Neutrophil (primary cell): Measurements from ENCODE around the gene CHTF18.

Experiments
- H3K27ac ChIP-seq: fragments of 200-600 bp; sonication (generic); 2 replicates; pipeline ENCODE4 v1.5.1; 2016; ENCODE audit warnings: mild to moderate bottlenecking, moderate library complexity
- H3K27me3 ChIP-seq: fragments of 200-600 bp; sonication (generic); 2 replicates; pipeline ENCODE4 v1.6.0; 2016; ENCODE audit warnings: mild to moderate bottlenecking
- H3K36me3 ChIP-seq: fragments of 200-600 bp; sonication (generic); 2 replicates; pipeline ENCODE4 v1.5.1; 2017
- H3K4me1 ChIP-seq, 2 experiments: fragments of 200-600 bp in 1 of 2; sonication (generic) in 1 of 2; 1 replicate in 1 of 2; 2 replicates in 1 of 2; pipeline versions ENCODE4 v1.5.1 to v1.6.1; 2013 to 2016; ENCODE audit warnings: low read depth in 1 of 2, low read length in 1 of 2, mild to moderate bottlenecking in 1 of 2, moderate library complexity in 1 of 2; ENCODE audit not compliant: control insufficient read depth in 1 of 2, insufficient read depth in 1 of 2
- H3K4me3 ChIP-seq, 2 experiments: fragments of 200-600 bp in 1 of 2; sonication (generic) in 1 of 2; 1 replicate in 1 of 2; 2 replicates in 1 of 2; pipeline ENCODE4 v1.5.1; 2013 to 2016; ENCODE audit warnings: low read depth in 1 of 2, low read length in 1 of 2, mild to moderate bottlenecking in 1 of 2, moderate library complexity in 1 of 2
- H3K9me3 ChIP-seq: fragments of 200-600 bp; sonication (generic); 2 replicates; pipeline ENCODE4 v1.5.1; 2016
- TF ChIP-seq, protein P1 (sequence below): fragments of 200-600 bp; sonication (generic); IDR thresholded peaks from 2 replicates; pipeline ENCODE4 v1.5.1; 2016; ENCODE audit warnings: antibody characterized with exemption

The CHTF18 gene

DNA sequence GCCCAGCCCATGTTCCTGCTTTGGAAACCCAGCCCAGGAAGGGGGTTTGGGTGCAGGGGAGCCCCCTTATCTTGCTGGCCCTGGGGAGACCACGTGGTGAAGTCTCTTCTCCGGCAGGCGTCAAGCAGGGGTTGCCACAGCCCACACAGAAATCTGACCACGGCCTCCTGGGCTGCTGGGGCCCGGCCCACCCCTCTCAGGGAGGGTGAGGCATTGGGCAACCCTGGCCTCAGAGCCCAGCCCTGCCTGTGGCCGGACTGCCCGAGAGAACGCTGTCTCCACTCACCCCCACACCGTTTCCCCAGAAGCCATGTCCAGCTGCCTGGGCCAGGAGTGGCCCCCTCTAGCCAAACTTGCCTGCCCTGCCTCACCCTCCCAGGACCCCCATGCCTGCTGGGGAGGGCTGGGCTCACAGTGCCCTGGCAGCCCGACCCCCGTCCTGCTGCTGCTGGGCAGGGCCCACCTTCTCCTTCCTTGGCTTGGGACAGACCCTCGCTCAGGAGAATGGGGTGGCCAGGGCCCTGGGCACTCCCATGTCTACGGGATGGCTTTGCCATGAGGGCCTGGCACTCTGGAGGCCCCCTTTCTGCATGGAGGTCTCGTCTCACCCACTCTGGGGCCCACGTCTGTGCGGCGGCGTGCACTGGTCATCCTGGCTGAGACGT lies 6.9 kb upstream of the CHTF18 start:
- no peaks in the 10 kb centered on the region for H3K4me1 ChIP-seq
- peaks cover 56% of the 10 kb centered on the region for H3K27me3 ChIP-seq
- H3K36me3 ChIP-seq, result peaks cover 18% of the 10 kb centered on the region
- no peaks in the 10 kb centered on the region for H3K9me3 ChIP-seq
- no peak overlapping the region for H3K27ac ChIP-seq
- no peak overlapping the region for H3K4me3 ChIP-seq
- TF ChIP-seq, protein P1, sequence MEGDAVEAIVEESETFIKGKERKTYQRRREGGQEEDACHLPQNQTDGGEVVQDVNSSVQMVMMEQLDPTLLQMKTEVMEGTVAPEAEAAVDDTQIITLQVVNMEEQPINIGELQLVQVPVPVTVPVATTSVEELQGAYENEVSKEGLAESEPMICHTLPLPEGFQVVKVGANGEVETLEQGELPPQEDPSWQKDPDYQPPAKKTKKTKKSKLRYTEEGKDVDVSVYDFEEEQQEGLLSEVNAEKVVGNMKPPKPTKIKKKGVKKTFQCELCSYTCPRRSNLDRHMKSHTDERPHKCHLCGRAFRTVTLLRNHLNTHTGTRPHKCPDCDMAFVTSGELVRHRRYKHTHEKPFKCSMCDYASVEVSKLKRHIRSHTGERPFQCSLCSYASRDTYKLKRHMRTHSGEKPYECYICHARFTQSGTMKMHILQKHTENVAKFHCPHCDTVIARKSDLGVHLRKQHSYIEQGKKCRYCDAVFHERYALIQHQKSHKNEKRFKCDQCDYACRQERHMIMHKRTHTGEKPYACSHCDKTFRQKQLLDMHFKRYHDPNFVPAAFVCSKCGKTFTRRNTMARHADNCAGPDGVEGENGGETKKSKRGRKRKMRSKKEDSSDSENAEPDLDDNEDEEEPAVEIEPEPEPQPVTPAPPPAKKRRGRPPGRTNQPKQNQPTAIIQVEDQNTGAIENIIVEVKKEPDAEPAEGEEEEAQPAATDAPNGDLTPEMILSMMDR, result no peak

DNA sequence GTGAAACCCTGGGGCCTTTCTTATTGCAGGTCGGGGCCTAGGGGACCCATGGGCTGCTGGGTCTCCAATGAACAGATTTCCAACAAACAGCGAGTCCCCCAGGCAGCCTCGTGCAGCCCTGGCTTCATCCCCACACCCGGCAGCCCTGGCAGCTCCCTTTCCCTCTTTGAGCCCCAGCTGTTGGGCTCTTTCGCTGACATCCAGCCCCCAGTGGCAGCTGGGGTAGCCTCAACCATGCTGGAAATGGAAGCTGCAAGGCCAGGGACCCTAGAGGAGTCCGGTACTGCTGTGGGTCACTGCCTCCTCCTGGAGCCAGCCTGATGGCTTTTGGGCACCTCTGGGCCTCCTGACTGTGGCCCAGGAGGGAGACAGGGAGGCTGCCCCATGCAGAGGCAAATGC lies 6.2 kb upstream of the CHTF18 start:
- Histone ChIP-seq H3K36me3 (peaks cover 25% of the 10 kb centered on the region), H3K27me3 (peaks cover 48% of the 10 kb centered on the region), H3K4me3 (no peak overlapping the region), H3K27ac (no peak overlapping the region), H3K9me3 (no peaks in the 10 kb centered on the region), H3K4me1 (peaks cover 3 to 4% of the 10 kb centered on the region in 2 experiments)
- TF ChIP-seq, protein P1, result no peak

DNA sequence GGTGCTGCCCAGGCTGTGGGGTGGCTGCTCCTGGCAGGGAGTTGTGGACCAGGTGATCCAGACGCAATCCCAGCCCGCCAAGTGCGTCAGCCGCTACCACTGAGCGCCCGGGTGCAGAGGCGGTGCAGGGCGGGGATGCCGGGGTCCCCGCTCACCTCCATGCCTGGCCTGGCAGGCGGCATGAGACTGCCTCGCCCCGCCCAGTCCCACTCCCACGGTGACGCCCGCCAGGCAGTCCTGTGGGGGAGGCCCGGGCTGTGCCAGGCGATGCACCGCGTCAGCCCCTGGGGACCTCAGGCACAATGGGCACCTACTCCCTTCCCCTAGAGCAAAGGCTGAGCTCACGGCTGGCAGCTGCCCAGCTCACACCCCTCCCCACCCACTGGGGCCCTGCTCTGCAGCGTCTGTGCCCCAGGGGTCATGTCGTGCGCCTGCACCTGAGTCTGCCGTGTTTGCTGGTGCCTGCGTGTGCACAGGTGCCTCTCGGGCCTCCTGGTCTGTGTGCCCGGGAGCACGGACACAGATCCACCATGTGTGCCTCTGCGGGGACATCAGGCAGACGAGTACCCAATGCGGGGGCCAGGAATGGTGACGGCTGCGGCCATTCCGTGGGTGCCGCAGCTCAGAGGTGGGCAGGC lies 5.5 kb upstream of the CHTF18 start:
- Histone ChIP-seq H3K4me1 (peaks cover 10 to 11% of the 10 kb centered on the region in 2 experiments), H3K9me3 (no peaks in the 10 kb centered on the region), H3K4me3 (no peak overlapping the region), H3K27ac (no peak overlapping the region), H3K36me3 (peaks cover 25% of the 10 kb centered on the region), H3K27me3 (peaks cover 42% of the 10 kb centered on the region)
- TF ChIP-seq, protein P1, result no peak

DNA sequence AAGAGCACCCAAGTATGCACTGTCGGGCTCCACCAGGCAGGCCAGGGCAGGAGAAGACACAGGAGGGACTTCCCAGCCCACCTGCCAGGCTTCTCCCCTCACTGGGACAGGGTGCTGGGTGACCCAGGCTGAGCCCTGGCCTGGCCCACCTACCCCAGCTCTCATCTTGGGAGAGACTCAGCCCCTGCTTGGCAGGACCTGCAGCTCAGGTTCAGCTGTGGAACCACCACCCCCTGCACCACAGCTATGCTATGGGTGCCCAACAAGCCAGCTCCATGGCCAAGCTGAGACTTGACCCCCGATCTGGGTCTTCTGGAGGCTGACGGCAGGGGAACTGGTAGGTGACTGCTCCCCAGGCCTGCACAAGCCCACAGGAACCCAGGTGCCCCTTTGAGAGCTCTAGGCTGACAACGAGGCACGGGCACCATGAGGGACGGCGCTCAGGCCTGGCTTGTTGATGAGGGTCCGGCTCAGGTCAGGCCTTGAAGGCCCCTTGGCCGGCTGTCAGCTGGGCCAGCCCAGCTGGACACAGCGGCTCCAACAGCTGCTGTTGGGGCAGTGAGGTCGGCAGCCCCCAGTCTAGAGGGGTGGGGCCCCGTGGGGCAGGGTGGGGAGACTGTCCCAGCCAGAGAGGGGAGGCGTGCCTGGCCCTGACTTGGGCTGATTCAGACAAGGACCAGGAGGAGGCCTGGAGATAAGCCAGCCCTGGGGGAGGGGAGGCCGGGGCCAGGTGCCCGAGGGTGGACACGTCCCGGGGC lies 4.8 kb upstream of the CHTF18 start:
- H3K27ac ChIP-seq, result no peak overlapping the region

DNA sequence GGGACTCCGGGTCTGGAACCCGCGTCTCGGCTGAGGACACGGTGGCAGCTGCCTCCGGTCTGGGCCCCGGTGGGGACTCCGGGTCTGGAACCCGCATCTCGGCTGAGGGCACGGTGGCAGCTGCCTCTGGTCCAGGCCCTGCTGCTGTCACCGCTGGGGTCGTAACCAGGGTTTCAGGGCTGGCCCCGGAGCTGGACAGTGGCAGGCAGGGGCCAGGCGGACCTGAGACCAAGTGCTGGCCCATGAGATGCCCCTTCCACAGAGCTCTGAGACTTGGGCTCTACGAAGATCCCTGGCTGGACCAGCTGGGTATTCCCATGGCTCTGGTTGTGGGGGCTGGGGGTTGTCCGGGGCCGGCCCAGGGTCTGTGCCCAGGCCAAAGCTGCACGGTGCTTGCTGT lies 4.0 kb upstream of the CHTF18 start:
- TF ChIP-seq, protein P1, result no peak

More for the DNA sequence above, 4.8 kb upstream of the CHTF18 start:
- Histone ChIP-seq H3K4me1 (peaks cover 11 to 12% of the 10 kb centered on the region in 2 experiments), H3K27me3 (peaks cover 35% of the 10 kb centered on the region), H3K36me3 (peaks cover 25% of the 10 kb centered on the region), H3K9me3 (no peaks in the 10 kb centered on the region), H3K4me3 (no peak overlapping the region)
- TF ChIP-seq, protein P1, result no peak

More for the DNA sequence above, 4.0 kb upstream of the CHTF18 start:
- Histone ChIP-seq H3K4me3 (no peak overlapping the region), H3K27ac (no peak overlapping the region), H3K9me3 (no peaks in the 10 kb centered on the region), H3K27me3 (peaks cover 26% of the 10 kb centered on the region), H3K36me3 (peaks cover 25% of the 10 kb centered on the region), H3K4me1 (peaks cover 19 to 20% of the 10 kb centered on the region in 2 experiments)
